Mesenteric fat pad (tissue), 1 donor: Measurements from ENCODE around the gene GFOD1. TPM values are rescaled to one million over a fixed set of nuclear protein-coding genes. Genes with fewer than 3 reads are reported as not detected.

ENCODE experiments used
- DNase-seq: peaks from one replicate; pipeline ENCODE4 v3.0.0-alpha.2; 2020; ENCODE audit warnings: low spot score
- long read RNA-seq: library from polyadenylated mRNA; unstranded; transcript quantifications from one replicate; pipeline ENCODE4 v2.0.0, GENCODE V29; 2020
- total RNA-seq: library from RNA; stranded (reverse); fragmentation: NEBNext Ultra II Directional; extraction: Animal tissue kit (Norgen Biotek cat#: 25700); gene quantifications from one replicate; pipeline ENCODE4 v1.2.1, GENCODE V29; 2021
- donor health status: DM: yes; HTN: yes; CAD: no.

The GFOD1 gene, protein sequence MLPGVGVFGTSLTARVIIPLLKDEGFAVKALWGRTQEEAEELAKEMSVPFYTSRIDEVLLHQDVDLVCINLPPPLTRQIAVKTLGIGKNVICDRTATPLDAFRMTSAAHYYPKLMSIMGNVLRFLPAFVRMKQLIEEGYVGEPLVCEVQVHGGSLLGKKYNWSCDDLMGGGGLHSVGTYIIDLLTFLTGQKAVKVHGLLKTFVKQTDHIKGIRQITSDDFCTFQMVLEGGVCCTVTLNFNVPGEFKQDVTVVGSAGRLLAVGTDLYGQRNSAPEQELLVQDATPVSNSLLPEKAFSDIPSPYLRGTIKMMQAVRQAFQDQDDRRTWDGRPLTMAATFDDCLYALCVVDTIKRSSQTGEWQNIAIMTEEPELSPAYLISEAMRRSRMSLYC
- 25.9 TPM for total RNA-seq
- long read RNA-seq, full-length matches to known transcripts, result 9 of 32 reads
- long read RNA-seq, partial matches to known transcripts, result 0 of 32 reads
- long read RNA-seq, other reads (novel, unspliced or antisense), result 23 of 32 reads

GRCh38 chr6:13487122-13488014 lies at the start of gene GFOD1:
Gene GFOD1 (minus strand): TSS chr6:13487600. CDS start chr6:13486890, 710 bp downstream.
- peak; percentile 96 for DNase-seq

DNA sequence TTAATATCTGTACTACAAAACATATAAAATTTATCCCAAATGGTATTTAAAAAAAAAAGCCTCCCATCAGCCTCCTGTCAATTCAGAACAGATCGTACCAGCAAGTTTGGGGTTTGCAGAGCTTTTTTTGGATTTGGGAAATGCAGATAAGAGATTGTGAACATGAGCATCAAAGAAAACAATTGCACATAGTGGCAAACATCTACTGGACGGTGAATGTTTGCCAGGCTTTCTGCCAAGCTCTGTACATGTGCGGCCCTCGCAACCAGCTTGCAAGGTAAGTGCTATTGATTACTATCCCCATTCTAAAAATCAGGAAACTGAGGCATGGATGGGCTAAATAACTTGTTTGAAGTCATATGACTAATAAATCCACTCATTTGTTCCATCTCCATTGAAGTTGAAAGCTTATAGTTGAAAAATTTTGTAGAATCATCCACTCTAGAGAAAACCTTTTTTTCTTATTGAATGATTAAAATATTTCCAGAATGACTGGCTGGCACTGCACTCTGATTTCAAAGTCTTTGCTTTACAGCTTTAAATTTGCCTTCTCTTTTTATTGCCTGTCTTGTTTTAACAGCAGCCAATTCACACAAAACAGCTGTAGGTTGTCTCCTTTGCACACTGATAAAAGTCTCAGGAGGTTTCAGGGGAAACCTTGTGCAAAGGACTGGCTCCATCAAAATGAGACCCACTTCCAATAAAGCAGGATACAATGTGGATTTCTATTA lies 49.6 kb upstream of the GFOD1 start:
- DNase-seq, result no peak

GRCh38 chr6:13535306-13535705 lies 47.9 kb upstream of the GFOD1 start:
- no peak for DNase-seq

DNA sequence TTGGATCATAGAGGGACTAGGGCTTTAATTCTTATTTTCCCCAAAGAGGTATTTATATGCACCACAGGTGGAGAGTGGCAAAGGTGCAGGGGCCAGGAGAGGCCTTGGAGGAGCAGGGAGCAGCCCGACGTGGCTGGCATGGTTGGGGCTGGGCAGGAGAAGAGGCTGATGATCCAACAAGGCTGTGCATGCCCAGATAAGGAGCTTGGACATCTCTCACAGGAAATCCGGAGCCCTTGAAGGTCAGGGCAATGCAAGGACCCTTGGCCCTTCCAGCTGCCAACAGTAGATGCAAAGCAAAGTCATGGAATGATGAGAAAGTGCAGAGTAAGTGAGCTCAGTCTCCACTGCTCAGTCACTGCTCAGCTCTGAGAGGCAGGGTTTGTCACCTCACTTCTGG lies 47.1 kb upstream of the GFOD1 start:
- no peak for DNase-seq

GRCh38 chr6:13531956-13532355 lies 44.6 kb upstream of the GFOD1 start:
- no peak for DNase-seq

DNA sequence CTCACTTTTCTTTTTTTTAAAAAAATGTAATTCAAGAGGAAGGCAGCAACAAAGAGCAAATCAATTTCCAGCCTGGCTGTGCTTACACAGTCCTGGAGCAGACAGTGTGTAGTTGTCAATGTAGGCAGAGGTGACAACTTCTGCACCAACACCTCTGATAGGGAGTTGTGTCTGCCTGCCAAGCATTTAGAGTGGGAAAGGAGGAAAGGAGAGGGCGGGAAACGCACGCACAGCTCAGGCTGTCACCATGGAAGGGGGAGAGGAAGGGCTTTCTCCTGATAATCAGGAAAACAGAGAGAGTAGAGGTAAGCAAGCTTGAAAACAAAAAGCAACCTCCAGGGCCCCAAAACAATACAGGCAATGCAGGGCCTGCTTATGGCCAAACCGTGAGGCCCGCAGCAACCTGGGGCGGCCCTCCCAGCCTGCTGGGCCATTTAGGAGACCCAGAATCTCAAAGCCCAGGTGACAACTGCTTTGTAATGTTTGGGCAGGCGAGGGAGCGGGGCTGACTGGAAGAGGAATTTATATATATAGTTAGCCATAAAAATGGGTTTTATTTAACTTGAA lies 41.5 kb upstream of the GFOD1 start:
- no peak for DNase-seq

- DNase-seq, result no peak
These were observed 40.8 kb upstream of the GFOD1 start for GRCh38 chr6:13528232-13528631.

- no peak for DNase-seq
These were observed 40.3 kb upstream of the GFOD1 start for GRCh38 chr6:13527671-13528056.

- DNase-seq, result no peak
These were observed 39.6 kb upstream of the GFOD1 start for GRCh38 chr6:13526727-13527670.

- no peak for DNase-seq
These were observed 38.9 kb upstream of the GFOD1 start for GRCh38 chr6:13526357-13526726.

GRCh38 chr6:13524801-13525508 lies 37.6 kb upstream of the GFOD1 start:
- no peak for DNase-seq

DNA sequence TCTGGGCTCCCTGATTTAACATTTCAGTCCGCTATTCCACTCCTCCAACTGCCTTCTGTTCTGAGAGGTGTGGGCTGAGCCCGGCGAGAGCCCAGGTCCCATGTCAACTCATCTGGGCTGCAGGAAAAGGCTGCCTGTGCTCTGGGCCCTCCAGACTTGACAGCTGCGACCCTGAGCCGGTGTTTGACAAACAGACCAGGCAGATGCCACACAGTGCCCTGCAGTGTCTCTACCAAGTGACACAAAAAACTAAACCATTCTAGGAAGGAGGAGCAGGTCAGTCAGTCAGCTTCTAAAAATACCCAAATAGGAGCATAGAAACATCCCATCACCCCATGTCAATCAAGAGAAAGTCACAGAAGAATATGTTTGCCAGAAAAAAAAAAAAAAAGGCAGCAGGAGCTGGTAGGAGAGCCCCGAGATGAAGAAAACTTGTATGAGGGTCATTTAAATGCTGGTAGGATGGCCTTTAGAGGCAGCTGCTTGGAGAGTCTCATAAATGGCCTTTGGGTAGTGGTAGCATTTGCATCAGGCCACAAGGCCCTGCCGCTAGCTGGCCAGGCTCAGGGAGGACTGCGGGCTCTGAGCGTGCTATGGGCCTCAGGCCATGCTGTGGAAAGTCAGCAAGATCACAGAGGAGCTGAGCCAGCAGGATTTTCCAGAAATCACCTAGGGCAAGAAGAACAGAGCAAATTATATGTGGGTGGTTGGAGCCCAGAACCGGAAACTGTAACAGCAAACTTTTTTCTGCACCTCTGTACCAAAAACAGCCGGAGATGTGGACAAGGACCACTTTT lies 36.6 kb upstream of the GFOD1 start:
- DNase-seq, result no peak

DNA sequence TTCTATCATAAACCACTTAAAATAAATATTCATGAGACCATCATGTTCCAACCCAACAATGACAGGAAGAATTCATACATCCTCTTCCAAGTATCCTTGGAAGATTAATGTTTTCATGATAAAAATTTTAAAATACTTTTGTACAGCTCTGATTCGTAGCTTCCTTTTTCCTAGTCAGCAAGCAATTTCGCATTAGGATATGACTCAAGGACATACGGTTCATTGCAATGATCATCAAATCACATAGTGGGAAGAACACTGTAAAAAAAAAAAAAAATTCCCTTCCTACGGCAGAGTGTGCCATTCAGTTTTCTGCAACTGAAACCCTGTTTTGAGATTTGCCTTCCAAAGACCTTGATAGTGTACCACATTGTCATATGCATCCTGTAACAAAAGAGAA lies 35.3 kb upstream of the GFOD1 start:
- DNase-seq, result no peak

GRCh38 chr6:13519839-13520238 lies 32.4 kb upstream of the GFOD1 start:
- DNase-seq, result no peak

DNA sequence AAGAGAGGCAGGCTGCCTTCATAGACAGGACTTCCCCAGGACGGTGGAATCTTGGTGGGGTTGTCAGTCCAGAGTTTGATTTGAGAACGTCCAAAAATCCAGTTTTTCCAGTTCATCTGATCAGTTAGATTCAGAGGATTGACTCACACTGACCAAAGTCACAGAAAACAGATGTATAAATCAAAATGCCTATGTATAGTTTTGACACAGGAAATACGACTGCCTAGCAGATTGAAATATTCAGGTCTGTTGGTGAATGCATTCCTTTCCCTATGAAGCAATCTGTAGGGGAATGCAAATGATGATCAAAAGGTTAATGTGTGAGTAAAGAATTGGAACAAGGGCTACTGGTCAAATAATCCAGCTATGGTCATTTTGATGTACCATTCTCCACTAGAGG lies 29.7 kb upstream of the GFOD1 start:
- no peak for DNase-seq

DNA sequence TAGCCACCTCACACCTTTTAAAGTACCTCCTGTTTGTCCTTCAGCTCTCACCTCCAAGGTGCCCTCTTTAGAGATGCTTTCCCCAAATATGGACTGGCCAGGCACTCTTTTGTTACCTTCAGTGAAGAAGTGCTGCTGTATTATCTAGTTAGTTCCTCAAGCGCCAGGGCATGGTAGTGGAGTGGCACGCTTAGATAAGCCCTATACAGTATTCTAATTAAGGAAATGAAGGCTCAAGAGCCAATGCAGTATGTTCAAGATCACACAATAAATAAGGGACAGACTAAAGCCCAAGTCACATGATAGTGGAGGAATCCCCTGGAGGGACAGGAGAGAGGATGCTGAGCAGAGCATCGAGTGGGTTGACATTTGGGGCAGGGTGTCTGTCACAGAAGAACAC lies 28.5 kb upstream of the GFOD1 start:
- DNase-seq, result no peak

DNA sequence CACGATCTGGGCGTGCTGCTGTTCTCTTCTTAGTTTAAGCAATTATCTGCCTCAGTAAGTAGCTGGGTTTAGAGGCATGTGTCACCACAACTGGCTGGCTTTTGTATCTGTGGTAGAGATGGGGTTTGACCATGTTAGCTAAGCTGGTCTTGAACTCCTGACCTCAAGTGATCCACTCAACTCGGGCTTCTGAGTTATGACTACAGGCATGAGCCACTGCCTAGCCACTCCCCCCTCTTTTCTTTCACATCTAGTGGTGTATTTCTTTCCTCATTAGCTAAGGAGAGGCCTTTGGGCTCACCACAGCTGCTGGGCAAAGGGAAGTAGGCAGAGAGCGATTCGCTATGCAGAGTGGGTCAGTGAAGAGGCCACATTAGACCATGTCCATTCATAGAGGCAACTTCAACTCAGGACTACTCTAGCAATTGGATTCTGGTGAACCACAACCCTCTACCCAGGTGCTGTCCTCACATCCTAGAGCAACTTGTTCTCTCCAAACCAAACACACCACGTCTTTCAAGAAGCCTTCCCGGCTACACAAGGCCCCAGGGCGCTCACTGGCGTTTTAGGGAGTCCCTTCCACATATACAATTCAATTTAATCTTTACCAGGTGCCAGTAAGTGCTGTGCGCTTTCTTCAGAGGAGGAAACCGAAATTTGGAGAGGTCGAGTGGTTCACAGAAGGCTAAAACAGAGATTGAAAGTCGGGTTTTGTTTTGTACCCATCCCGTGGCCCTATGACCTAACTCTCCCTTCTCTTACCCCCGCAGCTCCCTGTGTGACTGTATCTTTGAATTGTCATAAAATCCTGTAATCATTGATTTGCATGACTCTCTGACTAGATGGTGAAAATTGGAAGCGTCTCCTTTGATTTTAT lies 26.5 kb upstream of the GFOD1 start:
- DNase-seq, result no peak

DNA sequence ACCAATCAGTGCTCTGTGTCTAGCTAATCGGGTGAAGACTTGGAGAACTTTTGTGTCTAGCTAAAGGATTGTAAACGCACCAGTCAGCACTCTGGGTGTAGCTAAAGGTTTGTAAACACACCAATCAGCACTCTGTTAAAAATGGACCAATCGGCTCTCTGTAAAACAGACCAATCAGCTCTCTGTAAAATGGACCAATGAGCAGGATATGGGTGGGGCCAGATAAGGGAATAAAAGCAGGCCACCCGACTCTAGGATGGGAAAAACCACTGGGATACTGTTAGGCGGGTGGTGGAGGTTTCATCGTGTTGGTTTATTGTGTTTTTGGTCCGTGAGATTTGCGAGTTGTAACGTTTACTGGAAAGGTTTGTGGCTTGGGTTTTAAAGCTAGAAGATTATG lies 25.5 kb upstream of the GFOD1 start:
- DNase-seq, result no peak
